ENCODE data around the gene TTC17.

- TF ChIP-seq CTCF (optimal IDR thresholded peaks at IDR 0.05 in 1 of 3, IDR thresholded peaks at IDR 0.05 in 1 of 3, conservative IDR thresholded peaks at IDR 0.05 in 1 of 3; ENCODE audit: extremely low read depth in 1 of 3, insufficient read depth in 2 of 3, low read length in 3 of 3) (no peak), EZH2 (IDR thresholded peaks at IDR 0.05; ENCODE audit: low read length) (no peak)
Observed at GRCh38 chr11:43497144-43497543, 138.4 kb downstream of the TTC17 start.
